Activated CD4-positive, alpha-beta T cell treated with anti-CD3 and anti-CD28 coated beads, Interleukin-2, amount 50 U/mL, for 48 hours (primary cell): ENCODE measurements around the gene CLCN2.

Experiments used
- DNase-seq, 2 experiments: peaks; one replicate each; pipeline ENCODE4 v3.0.0-alpha.2; 2020

The CLCN2 gene

DNA sequence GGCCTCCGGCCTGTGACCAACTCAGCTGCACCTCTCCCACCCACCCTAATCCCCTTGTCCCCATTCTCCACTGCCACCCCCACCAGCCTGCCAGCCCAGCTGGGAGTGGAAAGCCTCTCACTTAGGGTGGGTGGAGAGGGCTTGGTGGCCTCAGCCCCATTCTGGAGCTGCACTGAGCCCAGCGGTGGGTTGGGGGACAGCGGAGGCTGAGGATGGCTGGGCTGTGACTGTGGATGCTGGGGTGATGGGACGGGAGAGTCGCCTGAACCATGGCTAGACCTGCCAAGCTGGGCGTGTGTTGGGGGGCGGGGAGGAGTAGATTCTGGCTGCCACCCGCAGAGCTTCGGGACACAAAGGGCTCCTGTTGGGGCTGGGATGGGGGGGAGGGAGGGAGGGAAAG, 1.8 kb downstream of the CLCN2 start:
- DNase-seq = no peak

DNA sequence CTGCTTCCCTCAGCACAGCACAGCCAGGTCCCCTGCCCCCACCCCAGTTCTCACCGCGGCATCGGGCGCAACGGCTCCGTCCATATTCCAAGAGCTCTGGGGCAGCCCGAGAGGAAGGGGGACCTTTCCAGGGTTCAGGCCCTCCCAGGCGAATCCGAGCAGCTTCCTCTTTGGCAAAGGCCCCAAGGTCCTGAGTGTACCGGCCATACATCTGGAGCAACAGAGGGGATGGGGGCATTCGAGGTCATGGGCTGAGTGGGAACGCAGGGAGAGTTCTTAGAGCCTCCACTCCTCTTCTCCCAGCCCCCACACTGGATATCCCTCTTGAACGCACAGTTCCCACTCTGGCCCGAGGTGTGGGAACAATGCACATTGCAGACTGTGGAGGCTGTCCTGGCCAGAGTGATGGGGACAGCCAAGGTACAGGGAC, 2.5 kb downstream of the CLCN2 start:
- no peak for DNase-seq

DNA sequence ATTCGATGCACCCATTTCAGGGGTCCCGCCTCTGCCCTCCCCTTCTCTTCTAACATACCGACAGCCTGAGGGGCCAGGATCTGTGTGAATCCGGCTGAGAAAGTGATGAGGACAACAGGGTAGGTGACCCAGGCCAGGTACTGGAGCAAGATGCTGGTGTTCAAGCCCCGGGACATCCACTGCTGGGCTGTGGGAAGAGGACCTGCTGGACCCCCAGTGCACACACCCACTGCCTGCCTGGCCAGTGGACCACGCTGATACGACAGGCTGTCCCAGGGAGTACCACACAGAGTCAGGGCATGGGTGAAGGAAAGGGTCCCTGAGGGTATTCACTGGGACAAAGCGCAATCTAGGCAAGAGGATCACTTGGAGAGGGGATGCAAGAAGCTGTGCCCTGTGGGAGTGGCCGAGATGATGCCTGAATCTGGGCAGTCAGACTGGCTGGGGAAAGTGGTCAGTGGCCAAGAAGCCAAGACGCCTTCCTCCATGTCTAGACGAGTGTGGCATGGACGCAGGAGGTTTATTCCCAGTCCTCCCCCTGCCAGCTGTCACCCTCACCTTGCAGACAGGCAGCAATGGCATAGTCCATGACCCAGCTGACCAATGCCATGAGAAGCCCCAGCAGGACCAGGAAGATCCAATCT, 3.2 kb downstream of the CLCN2 start:
- DNase-seq = no peak

DNA sequence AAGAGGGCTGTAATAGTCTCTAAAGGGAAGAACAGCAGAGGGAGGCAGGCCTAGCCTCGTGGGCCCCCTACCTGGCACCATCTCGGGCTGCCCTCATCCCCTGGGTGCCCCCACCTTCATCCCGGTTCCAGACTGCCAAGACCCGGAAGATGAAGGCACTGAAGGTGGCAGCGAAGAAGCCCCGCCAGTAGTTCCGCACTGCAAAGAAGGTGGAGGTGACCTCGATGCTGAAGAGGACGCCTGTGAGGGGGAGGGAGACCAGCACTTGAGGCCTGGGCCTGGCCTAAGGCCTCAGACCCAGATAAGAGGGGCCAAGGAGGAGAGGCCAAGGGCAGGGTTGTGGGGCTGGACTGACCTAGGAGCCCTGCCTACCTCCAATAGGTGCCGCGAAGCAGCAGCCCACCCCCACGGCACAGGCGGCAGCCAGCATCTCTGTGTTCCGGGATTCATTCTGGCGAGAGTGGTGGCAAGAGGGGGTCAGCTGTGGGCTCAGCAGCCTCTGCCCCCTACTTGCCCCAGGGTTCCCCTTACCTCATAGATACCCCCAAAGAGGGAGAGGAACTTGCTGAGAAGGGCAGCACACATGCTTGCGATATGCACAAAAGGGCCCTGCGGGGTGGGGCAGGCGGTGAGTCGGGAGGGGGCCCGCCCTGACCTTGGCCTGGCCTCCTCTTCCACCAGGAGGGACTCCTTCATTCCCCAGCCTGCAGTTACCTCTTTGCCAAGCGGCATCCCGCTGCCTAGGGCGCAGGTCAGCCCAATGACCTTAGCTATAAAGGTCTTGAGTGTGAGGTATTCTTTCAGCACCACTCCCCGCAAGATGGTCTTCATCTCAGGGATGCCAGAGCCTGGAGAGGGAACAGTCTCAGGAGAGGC, 3.9 kb downstream of the CLCN2 start:
- DNase-seq = no peak

DNA sequence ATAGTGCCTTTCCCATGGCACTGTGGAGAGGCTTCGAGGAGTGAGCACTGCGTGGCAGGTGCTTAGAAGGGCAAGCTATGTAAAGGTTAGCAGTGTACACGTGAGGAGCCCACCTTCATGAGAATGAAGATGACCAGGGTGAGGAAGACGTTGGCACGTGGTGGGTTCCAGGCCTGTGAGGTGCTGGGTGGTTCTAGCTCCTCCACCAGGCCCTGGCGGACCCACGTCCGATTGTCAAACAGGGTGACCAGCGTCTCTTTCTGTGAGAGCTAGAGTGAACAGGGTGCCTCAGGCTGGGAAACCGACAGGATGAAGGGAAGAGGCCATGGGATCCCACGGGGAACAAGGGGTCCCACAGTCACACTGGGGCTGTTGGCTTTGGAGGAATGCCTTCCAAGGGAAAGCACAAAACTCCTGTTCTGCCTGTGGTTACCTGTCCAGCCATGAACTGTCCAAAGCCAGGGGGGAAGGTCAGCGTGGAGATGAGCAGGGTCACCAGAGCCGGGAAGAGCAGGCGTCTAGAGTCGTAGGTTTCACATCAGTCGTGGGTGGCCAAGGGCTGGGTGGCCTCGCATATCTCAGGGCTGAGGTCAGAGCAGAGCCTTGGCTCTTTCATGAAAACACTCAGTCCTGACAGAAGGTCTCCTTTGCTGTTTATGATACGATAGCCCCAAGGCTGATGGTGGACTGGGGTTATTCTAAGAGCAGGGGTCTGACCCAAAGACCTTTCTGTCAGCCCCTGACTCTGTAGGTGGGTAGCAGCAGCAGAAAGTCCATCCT, 6.0 kb downstream of the CLCN2 start:
- no peak for DNase-seq

DNA sequence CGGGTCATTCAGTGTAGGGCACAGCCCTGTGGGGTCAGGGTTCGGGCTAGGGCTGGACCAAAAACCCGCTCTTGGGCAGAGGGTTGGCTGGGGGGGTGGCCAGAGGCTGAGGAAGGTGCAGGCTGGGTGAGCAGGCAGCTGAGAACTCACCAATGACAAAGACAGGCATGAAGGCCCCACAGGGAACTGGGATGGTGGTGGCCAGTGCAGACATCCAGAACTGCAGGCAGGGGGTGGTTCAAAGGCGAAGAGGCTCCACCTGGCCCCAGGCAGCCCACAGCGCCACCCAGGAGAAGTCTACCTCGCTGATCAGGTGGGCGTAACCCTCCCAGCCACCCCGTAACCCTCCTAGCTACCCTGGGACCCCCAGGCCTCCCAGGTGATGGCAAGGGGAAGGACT, 6.7 kb downstream of the CLCN2 start:
- no peak for DNase-seq

DNA sequence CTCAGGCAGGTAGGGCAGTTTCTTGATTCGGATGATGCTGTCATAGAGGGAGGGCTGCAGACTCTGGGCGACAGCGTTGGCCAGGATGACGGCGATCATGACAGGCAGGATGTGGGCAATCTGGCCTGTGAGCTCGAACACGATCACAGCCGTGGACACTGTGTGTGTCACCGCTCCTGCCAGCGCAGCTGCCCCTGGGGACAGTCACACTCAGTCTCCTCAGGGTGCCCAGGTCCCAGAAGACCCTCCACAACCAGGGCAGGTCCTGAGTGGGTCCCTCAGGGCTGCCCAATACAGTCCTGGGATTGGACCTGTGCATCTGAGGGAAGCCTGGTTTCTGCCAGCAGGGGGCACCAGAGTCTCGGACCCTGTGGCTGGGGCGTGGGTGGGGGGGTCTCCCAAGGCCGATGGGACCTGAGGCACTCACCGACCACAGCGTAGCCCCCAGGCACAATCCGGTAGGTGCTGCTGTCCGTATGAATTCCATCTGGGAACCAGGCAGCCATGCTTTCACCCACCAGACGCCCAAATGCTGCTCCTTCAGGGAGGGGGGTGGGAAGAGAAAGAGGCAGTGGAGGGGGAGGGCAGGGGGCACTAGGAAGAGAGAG, 7.2 kb downstream of the CLCN2 start:
- peak; percentile 74 to 77 for DNase-seq

DNA sequence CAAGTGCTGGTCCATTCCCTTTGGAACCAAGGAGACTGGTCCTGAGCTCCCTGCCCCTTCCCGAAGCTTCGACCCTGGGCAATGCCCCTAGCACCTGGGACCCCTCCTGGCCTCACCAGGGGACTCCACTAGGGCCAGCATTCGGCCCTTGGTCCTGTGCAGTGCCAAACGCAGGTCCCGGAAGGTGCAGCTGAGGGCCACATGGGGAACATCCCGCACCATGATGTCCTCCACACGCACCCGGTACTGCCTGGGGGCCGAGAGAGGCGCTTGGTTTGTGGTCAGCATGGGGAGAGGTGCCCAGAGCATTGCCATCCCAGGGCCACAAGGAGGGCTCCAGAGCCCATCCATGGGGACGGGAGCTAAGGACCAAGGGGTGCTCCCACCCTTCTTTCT, 7.9 kb downstream of the CLCN2 start:
- no peak for DNase-seq

DNA sequence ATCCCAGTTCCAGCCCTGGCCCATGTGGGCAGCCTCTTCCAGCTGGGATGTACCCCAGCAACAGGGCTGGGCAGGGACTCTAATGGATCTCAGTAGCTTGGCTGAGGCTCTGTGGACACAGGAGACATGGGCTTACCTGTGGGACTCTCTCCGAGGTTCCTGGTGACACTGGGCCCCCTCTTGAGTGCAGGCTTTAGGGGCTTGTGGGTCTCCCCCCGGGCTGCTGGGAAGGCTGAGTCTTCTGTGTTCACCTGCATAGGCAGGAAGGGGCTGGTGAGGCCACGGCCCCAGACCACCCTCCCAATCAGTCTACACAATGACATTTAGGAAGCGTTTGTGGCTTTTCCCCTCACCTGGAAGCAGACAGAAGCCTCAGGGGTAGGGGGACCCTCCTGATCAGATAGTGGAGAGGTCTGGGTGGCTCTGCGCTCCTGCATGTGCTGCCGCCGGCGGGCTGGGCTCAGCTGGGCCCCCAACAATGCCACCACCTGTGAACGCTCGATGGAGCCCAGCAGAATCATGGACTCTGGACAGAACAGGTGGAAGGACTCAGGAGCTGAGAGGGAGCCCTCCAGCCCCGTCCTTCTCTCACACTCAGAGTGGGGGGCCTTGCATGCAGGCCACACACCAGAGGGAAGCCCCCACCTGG, 8.4 kb downstream of the CLCN2 start:
- no peak for DNase-seq

DNA sequence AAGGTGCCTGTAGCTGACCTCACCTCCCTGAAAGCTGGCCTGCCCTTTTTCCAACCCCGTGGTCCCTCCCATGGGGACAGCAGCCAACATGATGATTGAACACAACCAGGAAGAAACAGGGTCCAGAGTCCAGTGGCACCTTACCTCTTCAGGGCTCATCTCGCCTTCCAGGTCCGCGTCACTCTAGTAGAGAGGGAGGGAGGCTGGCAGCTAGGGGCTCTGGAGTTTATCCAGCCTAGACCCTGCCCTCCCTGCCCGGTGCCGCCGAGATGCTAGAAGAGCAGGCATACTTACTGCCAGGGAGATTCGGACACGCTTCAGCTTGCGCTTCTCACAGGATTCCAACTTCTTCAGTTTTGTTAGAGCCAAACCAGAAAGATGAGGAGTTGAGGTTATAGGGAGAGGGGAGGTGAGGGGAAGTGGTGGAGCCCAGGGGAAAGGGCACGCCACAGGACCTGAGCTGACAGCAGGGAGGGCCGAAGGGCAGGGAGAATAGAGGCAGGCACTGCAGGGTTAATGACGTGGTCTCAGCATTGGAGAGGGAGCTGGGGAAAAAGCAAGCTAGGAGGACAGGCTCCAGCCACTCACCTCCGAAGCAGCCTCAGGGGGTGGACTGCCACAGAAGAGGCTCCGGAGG, 9.1 kb downstream of the CLCN2 start:
- no peak for DNase-seq

DNA sequence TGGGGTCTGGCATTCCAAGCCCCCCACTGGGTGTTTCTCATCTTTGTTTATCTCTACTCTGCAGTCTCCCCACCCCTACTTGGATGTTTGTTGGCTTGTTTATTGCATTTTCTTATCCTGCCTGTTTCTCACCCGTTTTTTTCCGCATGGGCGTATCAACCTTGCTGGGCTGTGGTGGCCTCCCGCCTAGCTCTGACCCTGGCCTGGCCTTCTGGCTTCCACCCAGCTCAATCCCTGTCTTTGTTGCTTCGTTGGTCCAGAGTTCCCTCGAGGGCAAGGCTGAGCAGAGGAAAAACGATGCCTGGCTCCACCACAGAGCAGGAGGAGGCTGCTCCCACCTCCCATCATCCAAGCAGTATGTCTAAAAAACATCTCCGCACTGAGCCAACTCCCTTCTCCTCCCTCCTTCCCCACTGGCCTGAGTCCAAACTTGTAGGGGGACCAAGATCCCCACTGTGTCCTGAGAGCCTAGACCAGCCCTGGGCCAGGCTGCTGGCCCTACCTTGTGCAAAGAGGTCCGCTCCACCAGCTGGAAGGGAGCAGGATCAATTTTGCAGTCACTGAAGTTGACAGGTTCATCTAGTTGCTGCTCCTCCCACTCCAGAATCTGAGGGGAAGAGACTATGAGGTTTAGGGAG, 9.8 kb downstream of the CLCN2 start:
- DNase-seq = no peak

DNA sequence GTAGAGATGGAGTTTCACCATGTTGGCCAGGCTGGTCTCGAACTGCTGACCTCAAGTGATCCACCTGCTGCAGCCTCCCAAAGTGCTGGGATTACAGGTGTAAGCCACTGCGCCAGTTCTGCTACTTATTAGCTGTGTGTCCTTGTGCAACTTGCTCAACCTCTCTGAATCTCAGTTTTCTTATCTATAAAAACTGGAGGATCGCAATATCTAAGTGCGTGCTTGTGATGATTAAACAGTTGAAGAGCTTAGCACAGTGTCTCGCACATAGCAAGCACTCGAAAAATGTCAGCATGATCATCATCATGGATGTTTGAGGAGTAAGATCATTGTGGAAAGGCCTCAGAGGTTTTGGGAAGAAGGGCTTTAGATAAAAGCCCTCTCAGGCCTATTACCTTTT, 10.8 kb downstream of the CLCN2 start:
- DNase-seq = no peak

DNA sequence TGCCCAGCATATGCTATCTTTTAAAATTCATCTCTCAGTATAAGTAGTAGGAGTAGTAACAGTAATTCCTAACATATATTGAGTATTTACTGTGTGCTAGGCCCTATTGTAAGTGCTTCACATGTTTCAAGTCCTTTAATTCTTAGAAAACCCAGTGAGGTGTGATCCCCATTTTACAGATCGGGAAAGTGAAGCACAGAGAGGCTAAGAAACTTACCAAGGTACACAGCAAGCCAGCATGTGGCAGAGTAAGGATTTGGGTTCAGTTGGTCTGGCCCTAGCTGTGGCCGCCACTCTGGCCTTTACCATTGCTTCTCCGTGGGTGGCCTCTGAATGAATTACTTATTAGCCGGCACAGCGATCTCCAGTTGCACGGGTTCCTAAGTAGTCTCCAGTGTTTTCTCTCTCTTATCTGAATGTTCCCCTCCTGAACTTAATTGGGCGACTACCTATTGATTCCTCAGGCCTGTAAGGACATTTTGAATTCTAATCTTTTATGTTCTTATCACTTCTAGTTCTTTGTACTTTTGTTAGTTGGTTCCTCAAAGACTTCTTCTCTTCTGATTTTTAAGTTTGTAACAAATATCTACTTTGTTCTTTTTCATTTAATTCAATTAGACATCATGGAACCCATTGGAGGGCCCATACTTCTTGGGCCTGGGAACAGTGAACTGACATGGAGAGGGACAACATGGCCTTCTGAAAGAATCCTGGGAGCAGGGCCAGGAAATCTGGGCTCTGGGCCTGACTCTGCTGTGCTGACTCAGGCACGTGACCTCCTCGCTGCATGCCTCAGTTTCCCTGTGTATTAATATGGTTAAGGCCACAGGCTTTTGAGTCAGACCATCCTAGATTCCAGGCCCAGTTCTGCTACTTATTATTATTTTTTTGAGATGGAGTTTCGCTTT, 11.6 kb downstream of the CLCN2 start:
- DNase-seq = no peak

DNA sequence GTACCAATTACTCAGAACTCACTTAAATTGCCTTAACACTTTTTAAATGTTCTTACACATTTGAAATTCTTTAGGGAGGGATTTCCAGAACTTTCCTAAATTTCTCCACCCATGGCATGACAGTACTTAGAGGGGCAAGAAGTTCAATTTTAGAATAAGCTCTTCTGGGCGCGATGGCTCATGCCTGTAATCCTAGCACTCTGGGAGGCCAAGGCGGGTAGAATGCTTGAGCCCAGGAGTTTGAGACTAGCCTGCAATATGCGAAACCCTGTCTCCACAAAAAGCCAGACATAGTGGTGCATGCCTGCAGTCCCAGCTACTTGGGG, 13.4 kb downstream of the CLCN2 start:
- no peak for DNase-seq

DNA sequence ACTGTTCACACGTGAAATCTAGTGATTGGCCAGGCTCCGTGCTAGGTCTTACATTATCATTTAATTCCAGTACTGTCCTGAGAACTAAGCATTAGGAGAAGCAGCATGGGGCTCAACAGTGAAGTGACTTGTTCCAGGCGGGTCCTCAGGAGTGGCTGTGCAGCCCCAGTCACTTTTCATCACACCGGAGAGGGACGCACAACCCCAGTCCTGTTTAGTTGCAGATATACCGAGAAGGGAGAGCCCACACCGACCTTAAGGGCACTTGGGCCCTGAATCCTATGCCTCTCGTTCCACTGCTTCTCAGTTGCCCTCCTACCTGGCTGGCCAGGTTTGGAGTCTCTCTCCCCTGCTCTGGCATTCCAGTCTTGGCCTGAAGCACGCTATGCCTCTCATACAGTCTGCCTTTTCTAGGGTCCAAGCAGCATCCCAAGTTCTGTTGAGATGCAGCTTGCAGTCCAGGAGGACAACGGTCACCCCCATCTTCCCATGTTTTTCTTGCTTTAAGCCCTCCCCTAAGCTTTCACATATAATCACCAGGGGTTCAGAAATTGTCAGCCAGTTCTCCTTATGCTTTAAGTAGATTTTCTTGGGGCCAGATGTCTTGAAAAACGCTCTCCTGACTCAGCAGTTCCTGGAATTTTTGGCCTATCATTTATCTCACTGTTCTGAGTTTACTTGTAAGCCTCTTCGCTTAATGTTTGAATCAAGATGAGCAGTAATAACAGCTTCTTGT, 13.9 kb downstream of the CLCN2 start:
- no peak for DNase-seq

DNA sequence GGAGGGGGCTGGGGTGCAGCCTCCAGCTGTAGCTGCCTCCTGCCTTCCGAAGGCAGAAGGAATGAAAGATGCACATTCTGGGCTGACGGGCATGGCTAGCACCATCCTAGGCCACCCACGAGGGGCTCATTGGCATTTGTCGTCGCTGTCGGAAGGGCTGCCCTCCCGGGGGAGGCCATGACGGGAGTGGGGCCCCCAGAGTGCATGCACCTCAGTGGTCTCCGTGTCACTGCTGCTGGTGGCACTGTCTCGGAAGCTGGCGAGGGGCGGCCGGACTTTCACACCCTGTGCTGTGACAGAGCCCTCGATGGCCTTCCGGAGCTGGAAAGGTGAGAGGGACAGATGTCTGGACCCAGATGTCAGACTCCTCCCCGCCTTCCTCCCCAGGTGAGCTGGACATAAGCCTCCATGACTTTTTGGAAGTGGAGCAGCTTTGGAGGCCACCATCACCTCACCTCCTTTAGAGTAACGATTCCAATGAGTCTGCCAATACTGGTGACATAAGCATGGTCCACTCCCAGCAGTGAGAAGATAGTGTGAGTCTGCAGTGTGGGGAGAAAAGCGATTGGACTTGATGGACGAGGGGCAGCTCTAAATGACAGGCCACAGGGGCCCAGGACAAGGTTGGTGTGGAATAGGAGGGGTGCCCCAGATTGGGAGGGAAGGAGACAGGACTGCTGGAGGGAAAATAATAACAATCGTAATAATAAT, 14.8 kb downstream of the CLCN2 start:
- no peak for DNase-seq

DNA sequence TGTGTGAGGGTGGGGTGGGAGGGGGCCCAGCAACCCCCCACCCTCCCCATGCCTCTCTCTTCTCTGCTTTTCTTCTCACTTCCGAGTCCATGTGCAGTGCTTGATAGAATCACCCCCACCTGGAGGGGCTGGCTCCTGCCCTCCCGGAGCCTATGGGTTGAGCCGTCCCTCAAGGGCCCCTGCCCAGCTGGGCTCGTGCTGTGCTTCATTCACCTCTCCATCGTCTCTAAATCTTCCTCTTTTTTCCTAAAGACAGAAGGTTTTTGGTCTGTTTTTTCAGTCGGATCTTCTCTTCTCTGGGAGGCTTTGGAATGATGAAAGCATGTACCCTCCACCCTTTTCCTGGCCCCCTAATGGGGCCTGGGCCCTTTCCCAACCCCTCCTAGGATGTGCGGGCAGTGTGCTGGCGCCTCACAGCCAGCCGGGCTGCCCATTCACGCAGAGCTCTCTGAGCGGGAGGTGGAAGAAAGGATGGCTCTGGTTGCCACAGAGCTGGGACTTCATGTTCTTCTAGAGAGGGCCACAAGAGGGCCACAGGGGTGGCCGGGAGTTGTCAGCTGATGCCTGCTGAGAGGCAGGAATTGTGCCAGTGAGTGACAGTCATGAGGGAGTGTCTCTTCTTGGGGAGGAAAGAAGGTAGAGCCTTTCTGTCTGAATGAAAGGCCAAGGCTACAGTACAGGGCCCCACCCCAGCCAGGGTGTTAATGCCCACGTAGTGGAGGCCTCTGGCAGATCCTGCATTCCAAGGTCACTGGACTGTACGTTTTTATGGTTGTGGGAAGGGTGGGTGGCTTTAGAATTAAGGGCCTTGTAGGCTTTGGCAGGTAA, 15.9 kb downstream of the CLCN2 start:
- no peak for DNase-seq

DNA sequence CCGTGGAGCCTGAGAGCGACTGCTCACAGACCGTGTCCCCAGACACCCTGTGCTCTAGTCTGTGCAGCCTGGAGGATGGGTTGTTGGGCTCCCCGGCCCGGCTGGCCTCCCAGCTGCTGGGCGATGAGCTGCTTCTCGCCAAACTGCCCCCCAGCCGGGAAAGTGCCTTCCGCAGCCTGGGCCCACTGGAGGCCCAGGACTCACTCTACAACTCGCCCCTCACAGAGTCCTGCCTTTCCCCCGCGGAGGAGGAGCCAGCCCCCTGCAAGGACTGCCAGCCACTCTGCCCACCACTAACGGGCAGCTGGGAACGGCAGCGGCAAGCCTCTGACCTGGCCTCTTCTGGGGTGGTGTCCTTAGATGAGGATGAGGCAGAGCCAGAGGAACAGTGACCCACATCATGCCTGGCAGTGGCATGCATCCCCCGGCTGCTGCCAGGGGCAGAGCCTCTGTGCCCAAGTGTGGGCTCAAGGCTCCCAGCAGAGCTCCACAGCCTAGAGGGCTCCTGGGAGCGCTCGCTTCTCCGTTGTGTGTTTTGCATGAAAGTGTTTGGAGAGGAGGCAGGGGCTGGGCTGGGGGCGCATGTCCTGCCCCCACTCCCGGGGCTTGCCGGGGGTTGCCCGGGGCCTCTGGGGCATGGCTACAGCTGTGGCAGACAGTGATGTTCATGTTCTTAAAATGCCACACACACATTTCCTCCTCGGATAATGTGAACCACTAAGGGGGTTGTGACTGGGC, 16.7 kb downstream of the CLCN2 start:
- DNase-seq = no peak
